Loucy (cell line): ENCODE results near the gene CADM3.

Experiments used
- EZH2phosphoT487 ChIP-seq: fragments of 200-600 bp; IDR thresholded peaks from 2 replicates; pipeline ENCODE4 v1.6.1; 2018; ENCODE audit warnings: antibody characterized with exemption, mild to moderate bottlenecking, moderate library complexity, borderline replicate concordance
- TF ChIP-seq, protein P1 (sequence below): fragments of 200-600 bp; sonication (generic); conservative IDR thresholded peaks from 2 replicates; pipeline ENCODE4 v1.5.1; 2014; ENCODE audit warnings: mild to moderate bottlenecking, antibody characterized with exemption, low read length

DNA sequence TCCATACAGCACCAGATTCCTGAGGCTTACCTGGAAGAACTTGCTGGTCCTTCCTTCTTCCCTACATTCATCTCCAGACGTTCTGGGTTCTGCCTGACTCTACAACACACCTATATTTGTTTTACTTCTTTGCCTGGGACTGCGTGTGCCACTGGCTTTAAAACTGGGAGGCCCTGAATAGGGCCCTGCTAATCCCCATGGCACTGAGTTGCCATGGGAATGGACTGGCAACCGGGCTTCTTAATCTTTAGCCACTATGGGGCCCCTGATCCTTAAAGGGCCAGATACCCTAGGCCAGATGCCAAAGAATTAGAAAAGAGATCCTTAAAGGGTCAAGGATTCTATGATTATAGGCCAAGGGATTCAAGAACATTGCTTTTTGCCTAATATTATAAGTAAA is 24.4 kb upstream of the CADM3 start:
- TF ChIP-seq, protein P1, sequence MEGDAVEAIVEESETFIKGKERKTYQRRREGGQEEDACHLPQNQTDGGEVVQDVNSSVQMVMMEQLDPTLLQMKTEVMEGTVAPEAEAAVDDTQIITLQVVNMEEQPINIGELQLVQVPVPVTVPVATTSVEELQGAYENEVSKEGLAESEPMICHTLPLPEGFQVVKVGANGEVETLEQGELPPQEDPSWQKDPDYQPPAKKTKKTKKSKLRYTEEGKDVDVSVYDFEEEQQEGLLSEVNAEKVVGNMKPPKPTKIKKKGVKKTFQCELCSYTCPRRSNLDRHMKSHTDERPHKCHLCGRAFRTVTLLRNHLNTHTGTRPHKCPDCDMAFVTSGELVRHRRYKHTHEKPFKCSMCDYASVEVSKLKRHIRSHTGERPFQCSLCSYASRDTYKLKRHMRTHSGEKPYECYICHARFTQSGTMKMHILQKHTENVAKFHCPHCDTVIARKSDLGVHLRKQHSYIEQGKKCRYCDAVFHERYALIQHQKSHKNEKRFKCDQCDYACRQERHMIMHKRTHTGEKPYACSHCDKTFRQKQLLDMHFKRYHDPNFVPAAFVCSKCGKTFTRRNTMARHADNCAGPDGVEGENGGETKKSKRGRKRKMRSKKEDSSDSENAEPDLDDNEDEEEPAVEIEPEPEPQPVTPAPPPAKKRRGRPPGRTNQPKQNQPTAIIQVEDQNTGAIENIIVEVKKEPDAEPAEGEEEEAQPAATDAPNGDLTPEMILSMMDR = no peak
- TF ChIP-seq EZH2phosphoT487 = no peak
